ENCODE measurements around the gene ZFR2.

ZFR2 gene

DNA sequence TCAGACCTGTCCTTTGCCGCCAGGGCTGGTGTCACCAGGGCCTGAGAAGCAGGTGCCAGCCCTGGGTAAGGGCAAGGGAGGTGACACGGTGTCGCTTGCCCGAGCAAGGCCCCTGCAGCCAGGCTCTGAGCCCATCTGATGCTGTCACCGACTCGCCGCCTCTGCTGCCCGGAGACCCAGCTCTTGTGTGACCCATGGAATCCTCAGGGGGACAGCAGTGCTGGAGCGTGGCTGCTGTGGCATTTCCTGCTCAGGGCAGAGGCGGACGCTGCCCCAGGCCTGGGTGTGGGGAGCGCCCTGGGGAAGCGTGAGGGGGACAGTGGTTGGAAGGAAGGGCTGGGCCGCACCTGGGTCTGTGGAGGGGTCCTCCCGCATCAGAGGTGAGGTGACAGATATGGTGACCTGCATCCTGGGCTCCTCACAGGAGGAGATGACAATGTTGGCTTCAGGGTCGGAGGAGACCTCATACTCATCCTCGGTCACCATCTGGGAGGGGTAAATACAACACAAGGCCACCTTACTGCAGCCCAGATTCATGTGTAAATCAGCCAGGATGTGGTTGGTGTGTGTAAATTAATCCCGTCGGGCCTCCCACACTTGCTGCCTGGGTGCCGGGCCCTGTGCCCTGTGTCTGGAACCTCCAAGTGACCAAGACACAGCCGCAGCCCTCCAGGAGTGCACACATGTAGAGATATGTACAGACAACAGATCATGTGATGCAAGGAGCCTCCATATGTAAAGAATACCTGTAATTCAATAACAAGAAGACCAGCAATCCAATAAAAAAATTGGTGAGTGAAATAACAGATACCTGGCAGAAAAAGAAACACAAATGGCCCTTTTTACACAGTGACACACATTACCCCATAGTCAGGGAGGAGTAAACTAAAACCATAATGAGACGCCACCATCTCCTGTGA is 55.1 kb downstream of the ZFR2 start:
- DNase-seq (ENCODE audit: low spot score): no peak

DNA sequence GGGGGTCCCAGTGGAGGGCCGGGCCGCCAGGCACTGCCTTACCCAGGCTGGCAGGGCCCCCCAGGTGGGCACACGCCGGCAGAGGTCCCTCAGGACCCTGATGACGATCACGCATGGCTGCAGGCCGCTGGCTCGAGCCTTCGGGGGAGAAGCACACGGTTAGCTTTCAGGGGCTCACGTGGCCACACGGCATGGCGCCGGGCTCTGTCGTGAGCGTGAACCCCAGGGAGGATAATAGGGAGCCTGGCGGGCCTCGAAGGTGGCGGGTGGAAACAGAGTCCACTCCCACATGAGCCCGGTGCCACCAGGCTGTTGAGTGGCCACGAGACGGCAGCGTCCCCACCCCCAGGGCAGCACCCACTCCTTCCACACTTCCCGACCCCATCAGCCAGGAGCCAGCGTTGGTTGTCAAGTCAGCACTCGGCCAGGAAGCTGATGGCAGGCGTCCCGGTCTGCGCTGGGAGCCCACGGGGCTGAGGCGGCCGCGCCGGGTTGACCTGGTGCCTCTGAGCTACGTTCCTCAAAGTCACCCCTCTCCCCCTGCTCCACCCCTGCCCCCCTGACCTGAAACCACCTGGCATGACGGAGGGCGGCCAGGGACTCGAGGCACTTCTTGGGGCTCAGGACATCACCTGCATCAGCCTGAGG is 58.0 kb downstream of the ZFR2 start:
- no peak for DNase-seq (ENCODE audit: low spot score)

DNA sequence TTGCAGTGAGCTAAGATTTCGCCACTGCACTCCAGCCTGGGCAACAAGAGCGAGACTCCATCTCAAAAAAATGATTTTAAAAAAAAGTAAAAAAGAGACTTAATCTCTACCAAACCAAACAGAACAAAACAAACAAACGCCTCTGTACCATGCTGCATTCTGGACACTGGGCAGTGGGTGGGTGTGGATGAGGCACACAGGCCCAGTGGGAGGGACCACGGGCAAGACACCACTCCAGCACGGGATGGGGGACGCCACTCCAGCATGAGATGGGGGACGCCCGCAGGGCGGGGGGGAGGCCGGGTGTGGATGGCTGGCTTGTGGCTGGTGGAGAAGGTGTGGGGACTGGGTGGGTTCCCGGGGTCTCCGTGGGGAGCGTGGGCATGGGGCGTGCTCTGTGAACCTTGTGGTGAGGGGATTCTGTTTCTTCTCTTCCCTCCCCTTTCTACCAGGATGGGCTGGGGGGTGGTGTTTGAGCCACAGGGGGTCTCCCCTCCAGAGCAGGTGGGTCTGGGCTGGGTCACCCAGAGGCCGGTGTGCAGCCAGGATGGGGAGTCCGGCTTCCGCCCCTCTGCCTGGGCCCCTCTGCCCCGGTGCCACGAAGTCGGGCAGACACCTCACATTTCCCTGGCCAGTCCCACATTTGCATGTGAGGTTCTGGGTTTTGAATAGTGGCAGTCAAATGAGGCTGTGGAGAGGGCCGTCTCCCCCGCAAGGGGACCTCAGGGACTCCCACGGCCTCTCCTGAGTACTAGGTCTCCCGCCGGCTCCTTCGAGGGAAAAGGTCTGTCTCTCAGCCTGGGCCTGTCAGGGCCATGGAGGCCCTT is 58.7 kb downstream of the ZFR2 start:
- DNase-seq (ENCODE audit: low spot score): no peak

DNA sequence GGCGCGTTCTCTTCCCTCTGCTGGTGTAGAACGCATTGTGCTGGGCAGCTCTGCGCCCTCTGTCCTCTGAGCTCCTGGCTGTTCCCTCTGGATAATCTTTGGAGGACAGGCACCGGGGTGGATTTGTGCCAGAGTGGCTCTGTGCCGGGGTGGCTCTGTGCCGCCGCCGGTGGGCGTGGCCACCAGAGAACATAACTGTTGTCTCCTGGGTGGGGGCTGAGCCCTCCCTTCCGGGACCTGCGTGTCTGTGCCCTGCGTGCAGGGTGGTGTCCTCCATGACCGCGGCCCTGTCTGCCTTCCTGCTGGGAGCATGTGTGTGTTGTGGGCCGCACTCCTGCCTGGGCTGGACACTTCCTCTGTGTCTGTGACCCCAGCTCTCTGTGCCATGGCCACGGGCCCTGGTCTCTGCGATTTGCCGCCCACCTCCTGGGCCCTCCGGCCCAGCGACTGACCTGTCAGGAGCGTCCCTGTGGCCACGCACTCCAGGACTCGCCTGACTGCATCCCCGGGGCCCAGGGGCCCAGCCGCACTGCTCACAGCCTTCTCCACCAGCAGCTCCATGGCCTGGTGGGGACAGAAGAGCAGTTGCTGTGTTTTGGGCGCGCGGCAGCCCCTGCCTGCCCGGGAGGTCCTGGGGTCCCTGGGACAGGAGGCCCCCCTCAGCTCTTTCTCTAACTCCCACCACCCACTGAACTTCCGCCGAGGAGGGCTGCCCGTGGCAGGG is 60.3 kb downstream of the ZFR2 start:
- no peak for DNase-seq (ENCODE audit: low spot score)

DNA sequence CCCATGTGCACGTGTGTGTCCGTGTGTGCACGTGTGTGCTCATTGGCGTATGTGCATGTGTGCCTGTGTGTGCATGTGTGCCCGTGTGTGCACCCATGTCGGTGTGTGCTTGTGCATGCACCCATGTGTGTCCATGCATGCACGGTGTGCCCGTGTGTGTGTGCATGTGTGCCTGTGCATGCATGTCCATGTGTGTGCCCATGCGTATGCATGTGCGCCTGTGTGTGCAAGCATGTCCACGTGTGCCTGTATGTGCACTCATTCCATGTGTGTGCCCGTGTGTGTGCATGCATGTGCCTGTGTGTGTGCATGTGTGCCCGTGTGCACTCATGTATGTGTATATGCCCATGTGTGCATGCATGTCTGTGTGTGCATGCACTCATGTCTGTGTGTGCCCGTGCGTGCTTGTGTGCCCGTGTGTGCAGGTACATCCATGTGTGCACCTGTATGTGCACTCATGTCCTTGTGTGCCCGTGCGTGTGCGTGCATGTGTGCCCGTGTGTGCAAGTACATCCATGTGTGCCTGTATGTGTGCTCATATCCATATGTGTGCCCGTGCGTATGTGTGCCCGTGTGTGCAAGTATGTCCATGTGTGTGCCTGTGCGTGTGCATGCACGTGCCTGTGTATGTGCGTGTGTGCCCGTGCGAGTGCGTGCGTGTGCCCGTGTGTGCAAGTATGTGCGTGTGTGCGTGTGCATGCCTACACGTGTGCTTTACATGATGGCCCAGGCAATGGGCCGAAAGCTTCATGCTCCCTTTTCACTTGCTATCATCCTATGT is 61.1 kb downstream of the ZFR2 start:
- no peak for DNase-seq (ENCODE audit: low spot score)

DNA sequence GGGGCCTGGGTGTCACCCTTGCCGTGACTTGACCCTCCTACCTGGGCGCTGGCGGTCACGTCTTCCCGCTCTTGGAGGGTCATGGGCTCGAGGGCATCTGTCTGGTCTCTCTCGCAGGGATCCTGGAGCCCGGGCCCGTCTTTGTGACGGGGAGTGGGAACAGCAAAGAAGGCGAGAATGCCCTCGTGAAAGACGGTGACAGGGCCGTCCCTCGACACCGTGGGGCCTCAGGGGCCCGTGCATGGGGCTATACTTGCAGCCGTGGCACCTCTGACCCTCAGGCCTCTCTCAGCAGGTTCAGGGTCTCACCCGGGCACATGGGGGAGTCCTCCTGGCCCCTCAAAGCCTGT is 61.7 kb downstream of the ZFR2 start:
- DNase-seq (ENCODE audit: low spot score): no peak

DNA sequence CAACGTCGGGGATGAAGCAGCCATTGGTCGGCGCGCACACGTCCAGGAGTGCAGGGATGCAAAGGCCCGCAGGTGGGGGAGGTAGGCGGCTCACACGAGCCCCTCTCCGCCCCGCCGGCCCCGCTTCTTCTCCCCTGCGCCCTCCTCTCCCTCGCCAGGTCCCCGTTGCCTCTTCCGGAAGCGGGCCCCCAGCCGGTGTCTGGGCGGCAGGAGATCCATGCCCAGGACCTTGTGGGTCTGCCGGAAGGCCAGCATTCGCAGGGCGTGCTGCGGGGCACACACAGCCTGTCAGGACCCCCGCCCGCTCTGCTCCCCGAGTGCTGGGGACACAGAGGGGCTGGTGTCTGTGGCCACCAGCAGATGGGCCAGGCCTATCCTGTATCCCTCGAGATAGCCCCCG is 63.0 kb downstream of the ZFR2 start:
- DNase-seq (ENCODE audit: low spot score): no peak

DNA sequence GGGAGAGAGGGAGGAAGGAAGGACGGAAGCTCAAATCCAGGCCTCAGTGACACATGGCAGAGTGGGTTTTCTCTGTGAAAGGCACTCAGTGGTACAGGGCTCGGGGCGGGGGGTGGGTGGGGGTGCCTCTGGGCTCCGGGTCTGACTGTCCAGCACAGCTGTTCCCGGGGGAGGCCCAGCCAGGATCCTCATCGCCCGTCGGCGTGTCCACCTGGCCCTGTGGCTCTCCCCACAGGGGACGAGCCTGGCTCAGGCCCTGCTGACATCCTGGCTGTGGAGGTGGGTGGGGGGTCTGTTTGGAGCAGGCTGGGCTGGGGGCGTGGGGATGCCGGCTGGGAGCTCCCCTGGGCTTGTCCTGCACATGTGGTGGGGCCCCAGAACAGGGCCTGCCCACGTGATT is 64.4 kb downstream of the ZFR2 start:
- DNase-seq (ENCODE audit: low spot score): no peak

DNA sequence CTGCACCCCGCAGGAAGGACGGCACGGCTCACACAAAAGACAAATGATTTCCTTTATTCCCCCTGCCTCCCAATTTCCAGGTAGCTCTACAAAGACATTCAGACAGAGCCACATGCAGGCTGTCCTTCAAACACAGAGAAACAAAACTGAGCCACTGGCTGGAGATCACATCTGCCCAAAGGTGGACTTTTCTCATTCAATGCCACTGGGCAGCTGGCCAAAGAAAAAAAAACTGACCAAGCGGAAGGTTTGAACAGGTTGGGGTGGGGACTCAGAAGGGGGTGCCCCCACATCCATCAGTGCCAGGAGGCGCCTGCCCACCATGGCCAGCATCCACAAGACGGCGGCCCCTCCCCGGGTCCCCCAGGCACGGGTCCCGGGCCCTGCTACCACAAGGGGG is 64.9 kb downstream of the ZFR2 start:
- DNase-seq (ENCODE audit: low spot score): no peak

DNA sequence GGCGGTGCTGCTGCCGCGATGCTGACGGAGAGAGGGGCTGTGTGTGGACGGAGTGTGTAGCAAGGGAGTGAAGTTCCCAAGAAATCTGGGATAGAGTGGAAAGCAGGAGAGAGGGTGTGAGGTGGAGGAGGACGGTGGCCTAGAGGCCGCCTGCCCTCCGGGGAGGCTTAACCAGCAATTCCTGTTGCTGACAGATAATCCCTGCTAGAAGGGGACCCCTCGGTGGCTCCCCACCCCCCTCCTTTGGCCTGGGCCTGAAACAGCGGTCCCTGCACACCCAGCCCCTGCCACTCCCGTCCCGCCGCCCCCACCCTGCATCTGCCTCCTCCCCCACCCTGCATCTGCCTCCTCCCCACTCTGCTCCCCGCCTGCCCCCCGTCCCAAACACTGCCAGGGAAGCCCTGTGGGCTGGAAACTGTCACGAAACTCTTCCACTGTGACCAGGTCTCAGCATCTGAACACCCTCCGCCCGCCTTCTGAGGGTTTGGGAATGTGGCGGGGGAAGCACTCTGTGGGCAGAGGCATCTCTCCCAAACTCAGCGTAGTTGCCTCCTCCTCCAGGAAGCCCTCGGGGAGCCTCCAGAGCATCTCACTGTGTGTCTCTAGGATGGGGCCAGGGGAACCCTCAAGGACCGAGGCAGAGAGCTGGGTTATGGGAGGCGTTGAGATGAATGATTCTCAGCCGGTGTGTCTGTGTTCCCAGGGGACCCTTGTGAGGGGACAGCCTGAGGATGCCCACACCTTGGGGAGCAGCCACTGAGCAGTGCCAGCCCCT is 65.5 kb downstream of the ZFR2 start:
- DNase-seq (ENCODE audit: low spot score): no peak

DNA sequence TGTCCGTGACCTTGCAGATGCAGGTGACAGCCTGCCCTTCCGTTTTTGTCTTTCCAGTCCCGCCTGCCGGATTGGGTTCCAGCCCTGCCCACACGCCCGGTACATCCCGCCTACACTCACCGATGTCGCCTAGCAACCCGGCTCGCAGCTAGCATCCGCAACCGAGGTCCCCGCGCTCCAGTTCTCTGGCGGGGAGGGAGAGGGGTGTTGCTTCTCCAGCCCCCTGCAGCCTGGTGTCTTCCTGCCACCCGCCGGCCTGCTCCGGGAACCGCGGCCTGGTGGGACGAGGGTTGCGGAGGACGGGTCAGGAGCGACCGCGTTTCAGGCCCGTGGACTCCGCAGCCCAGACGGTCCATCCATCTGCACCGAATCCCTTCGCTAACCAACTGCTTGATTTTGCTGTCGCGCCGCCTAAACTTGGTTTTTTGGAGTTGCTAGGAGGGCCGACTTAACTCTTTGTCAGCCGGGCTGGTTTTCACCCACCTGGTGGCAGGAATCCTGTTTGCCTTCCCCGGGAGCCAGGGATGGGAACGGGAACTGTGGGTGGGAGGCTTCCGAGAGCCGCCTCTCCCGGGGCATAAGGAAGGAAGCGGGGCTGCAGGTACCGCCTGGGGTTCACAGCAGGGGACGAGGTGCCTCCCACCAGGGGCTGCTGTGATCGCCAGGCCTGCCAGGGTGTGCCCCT is 67.3 kb downstream of the ZFR2 start:
- no peak for DNase-seq (ENCODE audit: low spot score)

DNA sequence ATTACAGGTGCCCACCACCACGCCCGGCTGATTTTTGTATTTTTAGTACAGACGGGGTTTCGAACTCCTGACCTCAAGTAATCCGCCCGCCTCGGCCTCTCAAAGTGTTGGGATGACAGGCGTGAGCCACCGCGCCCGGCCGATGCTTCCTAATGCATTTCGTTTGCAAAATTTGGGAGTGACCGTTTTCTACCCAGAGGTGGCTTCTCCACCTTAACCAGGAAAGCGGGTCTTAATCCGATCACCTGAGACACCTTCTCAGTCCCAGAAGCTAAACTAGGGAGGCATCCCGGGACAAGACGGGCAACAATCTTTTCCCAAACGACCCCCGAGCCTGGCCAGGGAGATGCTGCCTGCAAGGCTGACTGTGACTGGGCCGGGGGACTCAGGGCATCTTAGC is 67.8 kb downstream of the ZFR2 start:
- DNase-seq (ENCODE audit: low spot score): no peak

DNA sequence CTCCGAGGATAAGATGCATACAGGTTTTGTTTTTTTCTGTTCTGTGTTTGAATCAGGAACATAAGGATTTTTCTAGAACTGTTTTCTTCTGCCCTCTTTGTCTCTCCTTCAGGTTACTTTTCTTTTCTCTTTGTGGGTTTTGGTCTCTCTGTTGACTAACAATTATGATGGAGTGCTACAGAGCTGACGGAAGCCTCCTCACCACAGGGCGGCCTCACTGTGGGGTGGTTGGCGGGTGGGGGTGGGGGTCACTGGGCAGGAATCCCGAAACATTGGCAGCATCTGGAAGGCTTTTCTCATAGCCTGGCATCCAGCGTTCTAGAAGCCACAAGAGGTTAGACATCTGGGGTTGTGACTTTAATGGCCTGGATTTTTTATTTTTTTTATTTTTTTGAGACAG is 70.7 kb downstream of the ZFR2 start:
- DNase-seq (ENCODE audit: low spot score): no peak

DNA sequence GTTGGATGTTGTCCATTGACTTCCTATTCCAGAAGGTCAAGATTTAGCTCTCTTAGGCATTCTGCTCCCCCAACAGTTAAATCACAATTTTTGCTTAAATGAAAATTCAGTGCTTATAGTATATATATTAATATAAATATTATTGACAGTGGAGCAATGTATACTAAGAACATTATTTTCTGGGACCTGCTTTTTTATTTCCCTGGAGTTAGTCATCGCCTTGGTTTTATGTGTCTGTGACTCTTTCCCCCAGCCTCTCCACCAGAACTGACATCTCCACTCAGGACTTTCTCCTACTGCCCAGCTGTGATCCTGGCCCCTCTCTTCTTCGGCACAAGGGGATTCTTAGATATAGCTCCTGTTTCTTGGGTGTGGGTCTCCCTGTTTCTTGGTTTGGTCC is 72.5 kb downstream of the ZFR2 start:
- no peak for DNase-seq (ENCODE audit: low spot score)

DNA sequence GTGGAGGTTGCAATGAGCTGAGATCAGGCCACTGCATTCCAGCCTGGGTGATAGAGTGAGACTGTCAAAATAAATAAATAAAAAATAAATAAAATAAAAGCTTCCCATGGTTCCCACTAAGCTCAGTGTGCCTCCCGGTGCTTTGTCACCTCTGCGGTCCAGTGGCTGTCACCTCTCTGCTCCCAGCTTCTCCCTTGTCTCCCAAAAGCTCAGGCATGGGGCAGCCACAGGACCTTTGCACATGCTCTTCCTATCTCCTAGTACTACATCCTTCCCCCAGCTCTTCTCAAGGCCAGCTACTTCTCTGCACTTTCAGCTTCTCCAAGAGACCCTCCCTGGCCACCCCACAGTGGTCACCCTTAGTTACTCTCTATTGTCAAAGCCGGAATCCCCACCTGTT is 75.0 kb downstream of the ZFR2 start:
- DNase-seq (ENCODE audit: low spot score): no peak

DNA sequence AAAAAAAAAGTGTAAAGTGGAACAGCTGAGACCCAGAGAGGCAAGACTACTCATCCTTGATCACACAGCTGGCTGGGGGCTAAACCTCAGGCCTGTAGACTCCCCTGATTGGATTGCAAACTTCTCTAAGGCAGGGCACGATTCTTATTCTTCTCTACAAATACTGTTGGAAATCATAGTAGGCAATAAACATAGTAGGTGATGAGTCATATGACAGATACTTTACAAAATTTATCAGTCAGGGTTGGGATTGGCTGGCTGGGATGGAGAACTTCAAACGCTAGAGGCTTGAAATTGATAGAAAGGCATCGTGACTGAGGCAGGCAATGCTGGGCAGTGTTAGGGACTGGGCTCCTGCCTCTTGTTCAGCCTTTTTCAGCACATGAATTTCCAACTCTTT is 76.7 kb downstream of the ZFR2 start:
- no peak for DNase-seq (ENCODE audit: low spot score)

DNA sequence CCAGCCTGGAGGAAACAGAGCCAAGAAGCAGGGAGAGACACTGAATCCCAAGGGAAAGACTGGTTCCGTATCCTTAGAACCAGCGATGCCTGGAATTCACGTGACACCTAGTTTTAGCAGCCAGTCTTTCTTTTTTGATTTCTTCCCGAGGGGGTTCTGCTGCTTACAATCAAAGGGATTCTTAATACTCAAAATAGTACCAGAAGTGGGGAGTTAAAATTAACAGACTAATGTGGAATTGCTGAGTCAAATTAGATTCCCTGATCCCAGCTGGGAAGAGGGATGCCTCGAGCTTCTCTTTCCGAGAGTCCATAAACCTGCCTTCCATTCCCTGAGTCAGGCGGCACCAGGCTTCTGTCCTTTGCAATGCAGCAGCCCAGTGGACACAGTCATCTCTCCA is 77.9 kb downstream of the ZFR2 start:
- DNase-seq (ENCODE audit: low spot score): no peak

DNA sequence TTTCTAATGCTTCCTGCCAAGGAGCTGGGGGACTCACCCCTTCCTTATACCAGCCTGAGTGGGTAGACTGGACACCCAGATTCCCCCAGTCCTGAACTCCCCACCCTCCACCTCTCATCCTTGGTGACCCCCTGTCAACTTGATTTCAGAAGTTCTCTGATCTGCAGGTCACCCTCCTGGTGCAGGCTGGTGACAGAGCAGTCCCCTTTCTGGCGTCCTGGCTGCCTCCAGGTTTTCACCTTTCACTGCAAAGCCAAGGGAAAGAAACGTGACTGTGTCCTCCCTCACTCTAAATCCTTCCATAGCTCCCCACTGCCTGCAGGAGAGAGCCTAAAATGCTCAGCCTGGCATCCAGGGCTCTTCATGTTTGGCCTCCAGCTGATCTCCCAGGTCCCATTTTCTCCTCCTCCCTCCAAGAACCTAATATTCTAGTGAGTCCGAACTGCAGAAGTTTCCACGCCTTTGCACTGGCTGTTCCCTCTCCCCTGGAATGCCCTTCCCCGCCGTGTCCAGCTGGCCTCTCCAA is 78.6 kb downstream of the ZFR2 start:
- no peak for DNase-seq (ENCODE audit: low spot score)

DNA sequence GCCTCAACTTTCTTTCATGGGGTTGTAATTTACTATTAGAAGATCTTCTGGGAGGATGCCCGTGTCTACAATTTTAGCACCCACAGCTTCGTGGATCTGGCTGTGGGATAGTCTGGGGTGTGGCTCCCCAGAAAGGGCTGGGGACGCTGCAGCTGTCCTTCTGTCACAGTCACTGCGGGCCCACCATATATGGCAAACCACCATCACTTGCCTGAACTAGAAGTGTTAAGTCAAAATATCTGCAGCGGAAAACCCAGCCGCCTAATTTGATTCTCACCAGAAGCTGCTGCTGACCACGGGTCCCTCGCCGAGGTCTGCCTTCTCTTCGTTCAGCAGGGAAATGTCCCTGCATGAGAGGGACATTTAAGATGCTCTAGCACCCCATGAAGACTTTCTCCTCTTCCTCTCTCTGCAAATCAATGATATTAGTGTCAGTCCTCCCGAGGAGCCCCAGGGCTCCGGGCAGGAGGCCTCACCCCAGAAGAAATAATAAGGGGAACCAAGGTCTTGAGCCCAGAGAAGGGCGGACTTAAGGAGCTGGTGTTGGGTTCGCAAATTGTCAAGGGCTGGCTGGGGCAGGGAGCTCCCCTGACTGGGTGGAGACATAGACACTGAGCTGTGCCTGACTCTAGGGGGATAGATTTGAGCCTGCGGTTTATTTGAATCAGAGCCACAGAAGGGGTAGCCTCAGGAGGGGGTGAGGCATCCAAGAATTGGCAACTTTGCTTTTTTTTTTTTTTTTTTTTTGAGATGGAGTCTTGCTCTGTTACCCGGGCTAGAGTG is 79.7 kb downstream of the ZFR2 start:
- DNase-seq (ENCODE audit: low spot score): no peak

Measured in kidney tubule cell (primary cell).